GM12875 (cell line): ENCODE measurements around the gene ADPRHL1.

ENCODE experiments used
- H3K4me3 ChIP-seq: one replicate; pipeline ENCODE4 v1.5.1; 2011; ENCODE audit warnings: low read depth, low read length, control low read depth
- TF ChIP-seq, protein P1 (sequence below): IDR thresholded peaks from 2 replicates; pipeline ENCODE4 v1.5.1; 2011; ENCODE audit warnings: low read depth, mild to moderate bottlenecking, control low read depth, inconsistent platforms, low read length, moderate library complexity, borderline replicate concordance; ENCODE audit not compliant: insufficient read depth

ADPRHL1 gene

DNA sequence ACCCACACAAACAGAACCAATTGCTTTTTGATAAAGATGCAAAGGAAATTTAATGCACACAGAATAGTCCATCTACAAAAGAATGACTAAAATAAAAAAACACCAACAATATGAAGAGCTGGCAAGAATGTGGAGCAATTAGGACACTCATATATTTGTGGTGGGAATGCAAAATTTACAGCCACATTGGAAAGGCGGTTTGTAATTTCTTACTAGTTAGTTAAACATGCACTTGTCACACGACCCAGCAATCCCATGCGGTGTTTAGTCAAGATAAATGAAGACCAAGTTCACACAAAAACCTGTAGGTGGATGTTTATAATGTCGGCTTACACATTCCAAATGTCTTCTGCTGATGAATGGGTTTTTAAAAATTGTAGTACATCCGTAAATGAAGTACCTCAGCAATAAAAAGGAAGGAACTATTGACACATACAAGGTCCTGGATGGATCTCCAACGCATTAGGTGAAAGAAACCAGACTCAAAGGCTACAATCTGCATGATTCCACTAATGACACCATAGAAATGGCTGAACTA lies 94.6 kb downstream of the ADPRHL1 start:
- TF ChIP-seq, protein P1, sequence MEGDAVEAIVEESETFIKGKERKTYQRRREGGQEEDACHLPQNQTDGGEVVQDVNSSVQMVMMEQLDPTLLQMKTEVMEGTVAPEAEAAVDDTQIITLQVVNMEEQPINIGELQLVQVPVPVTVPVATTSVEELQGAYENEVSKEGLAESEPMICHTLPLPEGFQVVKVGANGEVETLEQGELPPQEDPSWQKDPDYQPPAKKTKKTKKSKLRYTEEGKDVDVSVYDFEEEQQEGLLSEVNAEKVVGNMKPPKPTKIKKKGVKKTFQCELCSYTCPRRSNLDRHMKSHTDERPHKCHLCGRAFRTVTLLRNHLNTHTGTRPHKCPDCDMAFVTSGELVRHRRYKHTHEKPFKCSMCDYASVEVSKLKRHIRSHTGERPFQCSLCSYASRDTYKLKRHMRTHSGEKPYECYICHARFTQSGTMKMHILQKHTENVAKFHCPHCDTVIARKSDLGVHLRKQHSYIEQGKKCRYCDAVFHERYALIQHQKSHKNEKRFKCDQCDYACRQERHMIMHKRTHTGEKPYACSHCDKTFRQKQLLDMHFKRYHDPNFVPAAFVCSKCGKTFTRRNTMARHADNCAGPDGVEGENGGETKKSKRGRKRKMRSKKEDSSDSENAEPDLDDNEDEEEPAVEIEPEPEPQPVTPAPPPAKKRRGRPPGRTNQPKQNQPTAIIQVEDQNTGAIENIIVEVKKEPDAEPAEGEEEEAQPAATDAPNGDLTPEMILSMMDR, result no peak

DNA sequence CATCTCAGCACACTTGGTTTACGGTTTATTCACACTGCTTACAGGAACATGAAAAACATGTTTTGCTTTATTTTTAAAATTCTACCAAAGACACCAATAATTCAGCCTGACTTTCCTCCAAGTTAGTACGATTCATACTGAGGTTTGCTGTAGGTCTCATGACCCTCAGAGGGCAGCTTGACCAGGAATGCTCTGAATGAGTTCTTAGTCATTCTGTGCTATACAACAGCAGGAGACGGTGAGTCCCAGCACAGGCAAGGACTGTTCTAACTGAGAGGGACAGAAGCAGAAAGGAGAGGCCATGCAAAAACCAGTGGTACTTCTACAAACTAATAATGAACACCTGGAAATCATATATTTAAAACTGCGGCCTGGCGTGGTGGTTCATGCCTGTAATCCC lies 95.8 kb downstream of the ADPRHL1 start:
- TF ChIP-seq, protein P1, result no peak

More for the DNA sequence above, 94.6 kb downstream of the ADPRHL1 start:
- no peak overlapping the region for H3K4me3 ChIP-seq

DNA sequence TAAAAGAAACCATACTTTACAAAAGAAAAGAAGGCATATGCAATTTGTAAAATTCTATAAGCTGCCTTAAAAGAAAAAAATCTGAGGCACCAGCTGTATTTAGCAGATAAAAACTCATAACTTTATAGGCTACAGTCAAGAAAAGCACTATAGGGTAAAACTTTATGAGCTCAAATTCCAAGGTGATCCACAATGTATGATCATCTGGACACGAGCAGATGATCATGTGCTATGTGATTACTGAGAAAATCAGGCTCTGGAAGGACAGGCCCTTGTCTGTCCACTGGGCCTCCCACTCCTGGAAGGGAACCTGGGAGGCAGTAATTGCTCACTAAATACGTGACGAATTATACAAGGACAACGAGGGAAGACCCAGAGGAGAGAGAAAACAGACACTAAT lies 96.7 kb downstream of the ADPRHL1 start:
- TF ChIP-seq, protein P1, result no peak
- H3K4me3 ChIP-seq, result no peak overlapping the region

More for the DNA sequence above, 95.8 kb downstream of the ADPRHL1 start:
- H3K4me3 ChIP-seq, result no peak overlapping the region

DNA sequence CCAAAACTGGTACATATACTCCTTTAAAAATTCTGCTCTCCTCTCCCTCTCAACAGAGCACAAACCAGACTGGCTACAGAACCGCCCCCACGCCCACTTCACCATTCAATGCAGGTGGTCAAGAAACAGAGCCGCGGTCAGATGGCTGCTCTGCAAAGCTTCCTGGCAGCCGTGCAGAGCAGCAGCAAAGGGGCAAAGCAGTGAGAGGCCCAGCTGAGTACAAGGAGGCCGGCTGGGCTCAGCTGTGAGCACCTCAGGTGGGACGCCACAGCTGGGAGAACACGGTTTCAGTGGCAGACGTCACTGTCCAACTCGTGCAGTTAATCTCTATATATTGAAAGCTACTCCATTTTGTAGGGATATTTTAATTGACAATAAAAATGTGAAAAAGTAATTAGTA lies 97.7 kb downstream of the ADPRHL1 start:
- H3K4me3 ChIP-seq, result no peak overlapping the region
- TF ChIP-seq, protein P1, result no peak

DNA sequence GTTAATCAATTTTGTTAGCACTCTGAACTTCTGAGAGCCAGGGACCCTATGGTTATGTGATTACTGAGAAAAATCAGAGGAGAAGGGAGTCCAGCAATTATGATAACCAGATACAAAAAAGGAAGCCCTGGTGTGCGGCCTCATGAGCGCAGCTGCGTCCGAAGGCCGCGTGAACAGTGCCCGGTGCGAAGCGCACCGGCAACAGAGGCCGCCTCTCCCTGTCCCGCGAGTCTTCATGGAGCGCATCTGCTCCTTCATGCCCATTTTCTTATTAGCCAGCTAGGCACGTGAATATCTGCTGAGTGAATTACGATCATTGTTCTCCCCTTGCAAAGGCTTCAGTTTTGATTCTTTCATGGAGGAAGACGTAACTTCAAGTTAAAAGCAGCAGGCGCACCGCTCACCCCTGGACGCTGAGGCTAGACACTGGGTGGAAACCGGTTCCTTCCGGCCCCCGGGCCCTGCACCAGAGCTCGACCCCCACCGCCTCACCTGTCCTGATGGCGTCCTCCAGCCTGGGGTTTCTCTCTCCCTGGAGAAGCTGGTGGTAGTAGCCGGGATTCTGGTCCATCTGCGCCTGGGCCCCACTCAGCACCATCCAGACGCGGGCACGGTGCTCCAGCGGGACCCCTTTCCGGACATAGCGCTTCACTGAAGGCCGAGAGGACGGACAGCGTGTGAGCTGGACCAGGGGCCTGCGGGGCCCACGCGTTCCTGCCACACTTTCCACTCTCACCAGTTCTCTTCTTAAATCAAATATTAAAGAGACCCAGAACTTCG lies 98.3 kb downstream of the ADPRHL1 start:
- H3K4me3 ChIP-seq, result no peak overlapping the region
- TF ChIP-seq, protein P1, result no peak

DNA sequence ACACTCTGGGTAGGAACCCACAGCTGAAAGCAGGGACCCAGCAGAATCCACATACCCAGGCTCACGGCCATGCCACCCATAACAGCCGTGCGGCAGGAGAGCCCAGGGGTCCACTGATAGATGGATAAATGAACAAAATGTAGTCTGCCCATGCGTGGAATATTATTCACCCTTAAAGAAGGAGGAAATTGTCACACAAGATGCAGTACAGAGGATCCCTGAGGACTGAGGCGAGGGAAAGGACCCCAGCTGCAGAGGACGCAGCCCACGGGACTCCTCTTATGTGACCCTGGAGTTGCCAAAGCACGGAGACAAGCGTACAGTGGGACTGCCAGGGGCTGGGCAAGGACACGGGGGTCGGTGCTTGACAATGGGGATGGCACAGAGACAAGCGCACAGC lies 100.0 kb downstream of the ADPRHL1 start:
- H3K4me3 ChIP-seq, result no peak overlapping the region
- TF ChIP-seq, protein P1, result no peak

DNA sequence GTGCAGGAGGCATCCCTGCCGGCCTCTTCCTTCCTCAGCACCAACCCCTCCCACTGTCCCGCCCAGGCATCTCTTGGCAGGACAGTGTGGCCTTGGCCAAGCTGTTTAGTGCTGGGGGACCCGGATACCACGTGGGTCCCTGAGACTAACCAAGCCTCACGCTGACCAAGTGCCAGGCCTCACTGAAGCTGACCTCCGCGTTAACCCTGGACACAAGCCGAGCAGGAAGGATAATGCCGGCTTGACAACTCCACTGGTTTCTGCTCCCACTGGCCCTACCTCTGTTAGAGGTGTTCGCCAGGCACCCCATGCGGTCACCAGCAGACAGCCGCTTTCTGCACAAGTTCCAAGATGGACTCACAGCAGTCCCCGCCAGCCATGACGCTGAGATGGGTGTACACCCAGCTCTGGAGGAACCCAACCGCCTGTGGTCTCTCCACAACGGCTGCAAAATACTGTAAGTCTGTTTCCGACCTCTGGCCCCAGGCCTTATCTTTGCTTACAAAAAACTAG lies 101.7 kb downstream of the ADPRHL1 start:
- H3K4me3 ChIP-seq, result no peak overlapping the region
- TF ChIP-seq, protein P1, result no peak
